NCI-H1417 (cell line): Measurements from ENCODE around the gene ARHGAP12.
"Not testable (repeated sequence)": the region's sequence is repeated elsewhere in the genome, so short reads cannot be mapped to it uniquely, and the experiment has no call there.

ENCODE experiments used
- DNase-seq, 3 experiments: peaks; one replicate each; lab custom pipeline; 2025; lab: John Stamatoyannopoulos, UW

Gene ARHGAP12, protein sequence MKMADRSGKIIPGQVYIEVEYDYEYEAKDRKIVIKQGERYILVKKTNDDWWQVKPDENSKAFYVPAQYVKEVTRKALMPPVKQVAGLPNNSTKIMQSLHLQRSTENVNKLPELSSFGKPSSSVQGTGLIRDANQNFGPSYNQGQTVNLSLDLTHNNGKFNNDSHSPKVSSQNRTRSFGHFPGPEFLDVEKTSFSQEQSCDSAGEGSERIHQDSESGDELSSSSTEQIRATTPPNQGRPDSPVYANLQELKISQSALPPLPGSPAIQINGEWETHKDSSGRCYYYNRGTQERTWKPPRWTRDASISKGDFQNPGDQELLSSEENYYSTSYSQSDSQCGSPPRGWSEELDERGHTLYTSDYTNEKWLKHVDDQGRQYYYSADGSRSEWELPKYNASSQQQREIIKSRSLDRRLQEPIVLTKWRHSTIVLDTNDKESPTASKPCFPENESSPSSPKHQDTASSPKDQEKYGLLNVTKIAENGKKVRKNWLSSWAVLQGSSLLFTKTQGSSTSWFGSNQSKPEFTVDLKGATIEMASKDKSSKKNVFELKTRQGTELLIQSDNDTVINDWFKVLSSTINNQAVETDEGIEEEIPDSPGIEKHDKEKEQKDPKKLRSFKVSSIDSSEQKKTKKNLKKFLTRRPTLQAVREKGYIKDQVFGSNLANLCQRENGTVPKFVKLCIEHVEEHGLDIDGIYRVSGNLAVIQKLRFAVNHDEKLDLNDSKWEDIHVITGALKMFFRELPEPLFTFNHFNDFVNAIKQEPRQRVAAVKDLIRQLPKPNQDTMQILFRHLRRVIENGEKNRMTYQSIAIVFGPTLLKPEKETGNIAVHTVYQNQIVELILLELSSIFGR

DNA sequence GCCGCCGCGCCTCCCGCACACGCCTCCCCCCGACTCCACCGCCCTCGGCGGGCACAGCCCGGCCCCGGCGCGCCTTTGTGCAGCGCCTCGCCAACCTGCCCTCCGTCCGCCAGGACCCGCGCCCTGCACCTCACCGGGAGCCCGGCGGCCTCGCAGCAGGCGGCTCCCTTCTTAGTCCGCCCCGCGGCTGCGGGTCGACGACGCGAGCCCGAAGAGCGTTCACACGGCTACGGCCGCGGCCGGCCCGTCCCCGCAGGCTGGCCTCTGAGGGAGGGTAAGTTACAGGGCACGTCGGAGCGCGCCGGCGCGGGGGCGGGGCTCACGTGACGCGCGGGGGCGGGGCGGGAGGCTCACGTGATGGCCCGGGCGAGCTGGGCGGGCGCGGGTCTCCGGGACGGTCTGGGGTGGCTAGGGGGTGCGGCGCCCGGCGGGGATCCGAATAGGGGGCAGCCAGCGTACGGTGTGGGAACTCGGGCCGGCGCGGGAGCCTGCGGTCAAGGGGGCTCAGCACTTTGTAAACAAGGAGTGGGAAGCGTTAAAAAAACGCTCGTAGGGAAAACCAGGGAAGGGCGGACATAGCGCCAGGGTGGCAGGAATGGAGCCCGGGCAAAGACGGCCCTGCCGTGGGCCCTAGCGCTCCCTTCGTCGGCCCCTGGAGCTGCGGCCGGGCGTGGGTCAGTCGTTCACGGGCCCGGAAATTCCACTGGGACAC lies at the start of gene ARHGAP12:
Gene ARHGAP12, minus strand, starts transcription at position 283 of the 712 bp plus-strand sequence. CDS start 19,976 bp downstream, outside the sequence.
- DNase-seq, result peak; percentile 80 to 86 (median 85)

DNA sequence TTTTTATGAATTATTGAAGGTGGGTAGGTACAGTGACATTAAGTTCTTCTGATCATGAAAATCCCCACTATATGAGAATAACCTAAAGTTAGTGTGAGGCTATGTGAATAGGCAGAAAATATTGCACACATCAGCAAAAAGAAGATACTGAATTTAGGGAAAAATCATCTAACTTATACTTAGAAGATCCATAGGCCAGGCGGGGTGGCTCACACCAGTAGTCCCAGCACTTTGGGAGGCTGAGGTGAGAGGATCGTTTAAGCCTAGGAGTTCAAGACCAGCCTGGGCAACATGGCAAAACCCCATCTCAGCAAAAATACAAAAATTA lies 49.5 kb upstream of the ARHGAP12 start:
- no peak for DNase-seq

DNA sequence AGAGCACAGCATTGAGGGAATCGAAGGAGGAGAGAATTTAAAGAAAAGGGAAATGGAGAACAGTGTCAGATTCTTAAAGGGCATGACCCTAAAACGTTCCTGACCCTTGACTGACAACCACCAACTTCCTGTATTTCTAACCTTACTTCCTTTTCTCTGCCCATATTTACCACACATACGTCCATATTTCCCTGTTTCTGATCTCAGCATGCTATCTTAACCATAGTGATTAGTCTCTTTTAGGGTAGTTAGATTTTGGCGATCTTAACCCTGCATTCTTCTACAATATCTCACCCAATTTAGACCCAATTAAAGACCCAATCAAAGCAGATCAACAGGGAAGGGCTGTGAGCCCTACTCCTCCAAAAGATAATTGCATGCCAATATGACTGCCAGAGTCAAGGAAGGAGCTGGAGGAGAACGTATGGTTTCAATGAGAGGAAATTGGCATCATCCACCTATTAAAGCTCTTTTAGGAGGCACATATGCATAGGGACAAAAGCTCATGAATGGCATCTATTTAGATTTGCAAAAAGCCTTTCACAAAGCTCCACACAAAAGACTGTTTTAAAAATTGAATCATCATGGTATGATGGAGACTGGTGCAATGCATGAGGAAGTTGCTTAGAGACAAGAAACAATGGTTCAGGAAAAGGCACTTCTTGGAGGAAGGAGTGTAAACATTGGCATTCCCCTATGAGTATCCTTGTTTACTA lies 49.0 kb upstream of the ARHGAP12 start:
- DNase-seq, result peak in 1 of 3 experiments; percentile 1

DNA sequence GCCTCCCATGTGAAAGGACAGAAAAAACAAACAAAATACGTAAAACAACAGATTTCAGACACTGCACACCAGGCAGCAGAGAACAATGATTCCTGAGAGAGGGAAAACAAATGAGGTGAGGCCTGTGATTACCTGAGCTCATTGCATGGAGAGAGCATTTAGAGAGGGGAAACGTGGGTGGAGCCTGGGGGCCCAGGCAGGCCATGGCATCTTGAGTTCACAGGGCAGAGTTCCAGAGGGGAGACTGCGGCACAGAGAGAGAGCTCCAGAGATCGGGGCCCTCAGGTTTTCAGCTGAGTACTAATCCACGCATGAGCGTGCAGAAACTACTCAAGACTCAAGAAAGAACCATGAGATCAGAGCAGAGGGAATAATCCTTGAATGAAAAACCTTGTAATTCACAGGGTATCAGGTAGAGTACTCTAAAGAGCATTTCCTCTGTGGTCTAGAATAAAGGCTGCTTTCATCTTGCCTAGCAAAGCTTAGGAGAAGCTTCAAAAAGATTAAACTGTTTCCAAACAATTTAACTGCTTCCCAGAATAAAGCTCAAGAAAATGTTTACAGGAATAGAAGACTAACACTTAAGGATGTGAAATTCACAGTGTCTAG lies 46.6 kb upstream of the ARHGAP12 start:
- no peak for DNase-seq

DNA sequence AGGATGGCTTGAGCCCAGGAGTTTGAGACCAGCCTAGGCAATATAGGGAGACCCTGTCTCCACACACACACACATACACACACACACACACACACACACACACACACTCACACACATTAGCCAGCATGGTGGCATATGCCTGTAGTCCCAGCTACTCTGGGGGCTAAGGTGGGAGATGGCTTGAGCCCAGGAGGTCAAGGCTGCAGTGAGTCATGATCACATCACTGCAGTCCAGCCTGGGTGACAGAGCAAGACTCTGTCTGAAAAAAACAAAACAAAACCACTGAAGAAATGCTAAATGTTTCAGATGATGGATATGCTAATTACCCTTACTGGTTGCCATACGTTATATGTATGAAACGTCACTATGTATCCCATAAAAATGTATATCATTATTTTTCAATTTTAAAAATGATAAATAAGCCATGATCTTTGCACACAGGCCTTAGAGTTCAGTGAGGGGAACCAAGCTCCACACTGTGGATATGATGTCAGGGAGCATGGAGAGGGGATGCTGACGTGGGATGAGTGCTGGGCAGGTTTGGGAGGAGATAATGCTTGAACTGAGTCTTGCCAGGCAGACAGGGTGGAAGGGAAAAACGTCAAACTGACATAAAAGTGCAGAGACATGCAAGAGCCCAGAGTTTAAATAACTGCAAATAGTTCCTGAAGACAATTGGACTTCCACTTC lies 45.9 kb upstream of the ARHGAP12 start:
- no peak for DNase-seq

DNA sequence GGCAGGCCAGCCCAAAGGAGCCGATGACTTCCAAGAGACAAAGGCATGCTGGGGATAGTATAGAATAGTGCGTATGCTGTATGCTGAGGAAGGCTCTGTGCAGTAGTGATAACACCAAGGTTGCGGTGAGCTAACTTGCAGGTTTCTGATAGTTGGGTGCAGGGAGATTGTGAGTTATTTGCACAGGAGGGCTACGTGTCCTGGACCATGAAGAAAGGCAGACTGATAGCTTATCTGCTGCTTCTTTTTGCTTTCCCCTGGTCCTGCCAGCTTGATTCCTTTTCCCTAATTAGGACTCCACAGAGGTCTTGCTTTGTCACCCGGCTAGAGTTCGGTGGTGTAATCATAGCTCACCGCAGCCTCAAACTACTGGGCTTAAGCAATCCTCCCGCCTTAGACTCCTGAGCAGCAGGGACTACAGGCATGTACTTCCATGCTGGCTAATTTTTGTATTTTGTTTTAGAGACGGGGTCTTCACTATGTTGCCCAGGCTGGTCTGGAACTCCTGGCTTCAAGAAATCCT lies 43.9 kb upstream of the ARHGAP12 start:
- no peak for DNase-seq

DNA sequence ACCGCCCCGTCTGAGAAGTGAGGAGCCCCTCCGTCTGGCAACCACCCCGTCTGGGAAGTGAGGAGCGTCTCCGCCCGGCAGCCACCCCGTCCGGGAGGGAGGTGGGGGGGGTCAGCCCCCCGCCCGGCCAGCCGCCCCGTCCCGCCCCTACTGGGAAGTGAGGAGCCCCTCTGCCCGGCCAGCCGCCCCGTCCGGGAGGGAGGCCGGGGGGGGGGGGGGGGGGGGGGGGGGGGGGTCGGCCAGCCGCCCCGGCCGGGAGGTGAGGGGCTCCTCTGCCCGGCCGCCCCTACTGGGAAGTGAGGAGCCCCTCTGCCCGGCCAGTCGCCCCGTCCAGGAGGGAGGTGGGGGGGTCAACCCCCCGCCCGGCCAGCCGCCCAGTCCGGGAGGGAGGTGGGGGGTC lies 41.2 kb upstream of the ARHGAP12 start:
- DNase-seq, result not testable (repeated sequence)

DNA sequence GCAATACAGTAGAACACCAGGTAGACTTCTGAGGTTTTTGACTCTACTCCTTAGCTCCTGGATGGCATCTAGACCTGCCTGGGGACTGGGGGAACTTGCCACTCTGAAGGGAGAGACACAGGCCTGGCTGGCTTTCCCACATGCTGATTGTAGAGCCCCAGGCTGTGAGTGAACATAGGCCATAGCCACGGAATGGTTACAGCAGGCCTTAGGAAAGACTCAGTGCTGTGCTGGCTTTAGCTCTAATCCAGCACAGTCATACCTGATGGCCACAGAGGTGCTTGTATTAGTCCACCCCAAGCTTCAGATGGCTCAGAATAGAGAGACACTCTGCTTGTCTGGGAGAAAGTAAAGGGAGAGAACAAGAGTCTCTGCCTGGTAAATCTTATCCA lies 35.0 kb upstream of the ARHGAP12 start:
- DNase-seq, result no peak

DNA sequence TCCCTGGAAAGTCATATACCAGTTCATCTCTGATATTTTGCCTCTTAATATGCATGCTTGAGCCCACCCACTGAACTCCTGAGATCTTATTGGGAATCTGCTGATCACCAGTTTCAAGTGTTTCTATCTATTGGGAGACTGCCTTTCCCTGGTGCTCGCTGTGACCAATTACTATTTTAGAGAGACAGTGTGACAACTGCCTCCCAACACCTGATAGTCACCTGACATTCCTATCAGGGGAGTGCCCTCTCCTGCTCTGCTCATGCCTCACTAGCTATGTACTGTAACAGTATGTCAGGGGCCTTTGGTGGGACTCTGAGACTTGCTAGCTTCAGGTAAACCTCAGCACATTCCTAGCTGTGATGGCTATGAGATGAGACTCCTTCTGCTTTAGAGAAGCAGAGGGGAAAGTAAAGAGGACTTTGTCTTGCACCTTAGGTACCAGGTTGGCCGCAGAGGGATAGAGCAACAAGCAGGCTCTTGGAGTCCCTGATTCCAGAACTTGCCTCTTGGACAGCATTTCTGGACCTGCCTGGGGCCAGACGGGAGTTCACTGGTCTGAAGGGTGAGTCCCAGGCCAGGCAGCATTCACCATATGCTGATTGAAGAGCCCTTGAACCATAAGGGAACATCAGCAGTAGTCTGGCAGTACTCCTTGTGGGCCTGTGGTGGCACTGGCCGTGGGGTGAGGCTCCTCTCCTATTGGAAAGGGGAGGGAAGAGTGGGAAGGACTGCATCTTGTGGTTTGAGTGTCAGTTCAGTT lies 34.4 kb upstream of the ARHGAP12 start:
- DNase-seq, result no peak

DNA sequence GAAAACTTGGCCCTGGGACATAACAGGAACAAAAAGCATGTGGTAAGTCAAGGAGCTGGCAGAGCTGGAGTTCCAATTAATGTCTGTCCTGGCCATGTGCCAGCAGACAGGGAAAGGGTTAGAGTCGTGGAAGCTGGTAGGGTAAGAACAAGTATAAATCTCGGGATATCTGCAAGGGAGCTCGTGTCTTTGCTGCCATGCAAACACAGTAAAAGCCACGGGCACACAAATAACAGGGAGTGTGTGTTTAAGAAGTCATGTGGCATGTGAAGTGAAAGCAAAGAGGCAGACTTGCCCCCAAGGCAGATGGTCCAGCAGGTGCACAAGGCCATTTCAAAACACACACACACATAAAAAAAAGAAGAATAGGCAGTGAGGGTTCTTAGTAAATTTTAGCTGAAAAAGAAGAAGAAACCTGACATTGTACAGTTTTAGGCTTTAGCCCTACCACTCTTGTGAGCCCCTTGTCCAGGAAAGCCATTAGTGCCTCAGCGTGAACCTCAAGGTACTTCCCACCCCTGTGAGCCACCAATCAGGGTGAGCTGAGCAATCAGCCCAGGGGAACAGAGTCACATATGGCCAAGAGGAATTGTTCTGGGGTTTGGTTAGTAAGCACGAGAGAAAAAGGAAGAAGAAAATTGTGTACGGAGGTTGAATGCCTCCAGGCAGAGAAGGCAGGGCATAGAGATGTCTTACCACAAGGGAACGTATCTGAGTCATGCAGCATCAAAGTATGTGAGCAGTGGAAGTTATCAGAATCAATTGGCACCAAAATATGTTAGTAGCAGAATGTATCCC lies 32.8 kb upstream of the ARHGAP12 start:
- peak; percentile 4 to 78 (median 53) for DNase-seq

DNA sequence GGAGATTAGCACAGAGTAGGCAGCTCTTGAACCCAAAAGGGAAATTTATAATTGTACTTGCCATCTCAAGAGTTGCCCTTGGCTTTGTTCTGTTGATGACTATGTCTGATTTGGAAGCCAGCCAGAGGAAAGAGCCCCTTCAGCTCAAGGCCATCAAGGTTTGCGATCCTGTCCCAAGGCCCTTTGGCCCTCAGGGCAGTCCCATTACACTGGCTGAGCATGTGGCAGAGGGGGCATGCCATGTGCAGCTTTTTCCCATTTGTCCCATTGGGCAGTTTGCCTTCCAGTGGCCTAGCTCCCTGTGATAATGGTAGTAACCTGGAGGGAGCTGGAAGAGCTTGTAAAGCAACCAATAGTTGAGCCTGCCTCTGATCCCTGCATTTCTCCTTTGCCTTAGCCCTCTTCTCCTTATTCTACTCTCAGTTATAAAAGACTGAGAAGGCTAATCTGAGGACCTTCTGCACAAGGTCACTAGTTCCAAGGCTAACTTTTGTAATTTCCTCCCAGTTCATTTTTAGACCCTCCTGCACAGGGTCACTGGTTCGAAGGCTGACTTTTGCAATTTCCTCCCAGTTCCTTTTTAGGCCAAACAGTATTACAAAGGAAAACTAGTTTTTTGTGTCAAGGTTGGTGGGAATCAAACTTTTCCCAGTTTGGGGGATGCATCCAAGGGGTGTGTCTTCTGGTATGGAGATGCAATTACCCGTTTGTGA lies 31.0 kb upstream of the ARHGAP12 start:
- DNase-seq, result no peak

DNA sequence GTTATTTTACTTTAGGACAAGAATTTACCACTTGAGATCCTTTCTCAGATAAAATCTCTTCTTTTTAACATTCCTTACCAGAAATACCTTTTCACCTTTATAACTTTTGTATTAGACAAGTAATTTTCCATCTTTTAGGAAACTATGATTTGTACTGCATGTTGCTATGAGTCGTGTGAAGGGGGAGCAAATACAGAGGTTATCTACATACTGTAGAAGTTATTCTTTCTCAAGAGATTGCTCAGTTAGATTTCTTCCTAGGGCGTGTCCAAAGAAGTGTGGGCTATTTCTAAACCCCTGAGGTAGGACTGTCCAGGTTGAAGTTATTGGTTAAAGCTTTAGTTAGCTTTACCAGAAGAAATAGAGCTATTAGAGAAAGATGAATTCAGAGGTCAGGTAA lies 30.2 kb upstream of the ARHGAP12 start:
- no peak for DNase-seq

DNA sequence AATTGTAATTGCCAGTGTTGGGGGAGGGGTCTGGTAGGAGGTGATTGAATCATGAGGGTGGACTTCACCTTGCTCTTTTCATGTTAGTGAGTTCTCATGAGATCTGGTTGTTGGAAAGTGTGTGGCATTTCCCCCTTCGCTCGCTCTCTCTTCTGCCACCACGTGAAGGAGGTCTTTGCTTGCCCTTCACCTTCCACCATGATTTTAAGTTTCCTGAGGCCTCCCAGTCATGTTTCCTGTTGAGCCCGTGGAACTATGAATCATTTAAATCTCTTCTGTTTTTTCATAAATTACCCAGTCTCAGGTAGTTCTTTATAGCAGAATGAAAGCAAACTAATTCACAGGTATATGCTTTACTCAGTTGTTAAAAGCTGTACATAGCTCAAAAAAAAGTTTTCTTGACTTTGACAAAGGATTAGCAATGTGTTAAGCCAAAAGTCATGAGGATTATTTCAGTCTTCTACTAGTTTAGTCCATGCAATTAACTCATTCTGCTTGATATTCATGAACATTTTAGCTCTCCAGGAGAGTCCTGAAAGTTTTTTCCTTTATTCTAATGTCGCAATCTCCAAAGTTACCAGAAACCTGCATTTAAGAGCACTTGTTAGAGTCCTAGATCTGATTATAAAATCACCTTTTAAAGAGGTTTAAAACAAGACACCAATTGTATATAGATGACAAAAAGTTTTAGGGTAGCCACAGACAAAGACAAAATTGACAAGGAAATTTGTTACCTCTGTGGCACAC lies 27.7 kb upstream of the ARHGAP12 start:
- no peak for DNase-seq

DNA sequence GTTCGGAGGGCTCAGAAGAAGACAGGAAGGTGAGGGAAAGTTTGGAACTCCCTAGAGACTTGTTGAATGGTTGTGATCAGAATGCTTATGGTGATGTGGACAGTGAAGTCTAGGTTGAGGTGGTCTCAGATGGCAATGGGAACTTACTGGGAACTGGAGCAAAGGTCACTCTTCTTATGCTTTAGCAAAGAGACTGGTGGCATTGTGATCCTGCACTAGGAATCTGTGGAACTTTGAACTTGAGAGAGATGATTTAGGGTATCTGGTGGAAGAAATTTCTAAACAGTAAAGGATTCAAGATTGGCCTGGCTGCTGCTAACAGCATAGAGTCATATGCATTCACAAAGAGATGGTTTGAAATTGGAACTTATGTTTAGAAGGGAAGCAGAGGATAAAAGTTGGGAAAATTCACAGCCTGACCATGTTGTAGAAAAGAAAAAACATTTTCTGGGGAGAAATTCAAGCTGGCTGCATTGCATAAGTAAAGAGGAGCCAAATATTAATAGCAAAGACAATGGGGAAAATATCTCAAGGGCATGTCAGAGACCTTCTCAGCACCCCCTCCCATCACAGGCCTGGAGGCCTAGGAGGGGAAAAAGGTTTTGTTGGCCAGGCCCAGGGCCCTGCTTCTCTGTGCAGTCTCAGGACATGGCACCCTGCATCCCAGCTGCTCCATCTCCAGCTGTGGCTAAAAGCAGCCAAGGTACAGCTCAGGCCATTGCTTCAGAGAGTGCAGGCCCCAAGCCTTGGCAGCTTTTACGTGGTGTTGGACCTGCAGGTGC lies 26.0 kb upstream of the ARHGAP12 start:
- no peak for DNase-seq

DNA sequence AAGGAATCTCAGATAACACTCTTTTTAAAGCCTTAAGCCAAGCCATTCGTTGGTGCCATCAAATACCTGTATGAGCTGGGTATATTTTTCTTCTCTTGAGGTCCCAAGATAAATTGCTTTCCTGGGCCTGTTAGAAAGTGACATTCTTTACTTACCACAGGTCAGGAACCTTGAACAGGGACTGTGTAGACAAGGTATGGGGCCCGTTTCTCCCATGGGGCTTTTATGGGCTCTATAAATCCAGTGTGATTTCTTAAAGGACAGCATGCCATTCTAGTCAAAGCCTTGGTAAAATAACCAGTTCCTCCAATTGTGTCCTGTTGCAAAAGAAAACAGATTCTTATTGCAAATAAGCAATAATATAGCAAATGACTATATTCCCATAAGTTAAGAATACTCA lies 24.8 kb upstream of the ARHGAP12 start:
- no peak for DNase-seq

DNA sequence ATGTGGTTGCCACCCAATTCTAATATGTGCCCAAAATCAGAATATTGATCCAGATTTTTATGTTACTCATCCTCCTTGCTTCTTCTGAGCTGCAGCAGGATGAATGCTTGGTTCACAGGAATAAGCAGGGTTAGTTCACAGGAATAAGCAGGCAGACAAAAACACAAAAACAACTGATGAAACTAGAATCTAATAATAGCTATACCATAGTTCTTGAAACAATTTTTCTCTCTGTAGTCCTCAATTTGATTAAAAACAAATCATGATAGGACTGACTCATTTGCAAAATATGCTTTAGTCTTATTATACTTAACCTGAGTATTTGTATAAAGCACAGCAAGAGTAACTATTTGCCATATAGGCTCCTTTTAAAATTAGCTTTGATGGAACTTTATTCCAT lies 24.4 kb upstream of the ARHGAP12 start:
- no peak for DNase-seq

DNA sequence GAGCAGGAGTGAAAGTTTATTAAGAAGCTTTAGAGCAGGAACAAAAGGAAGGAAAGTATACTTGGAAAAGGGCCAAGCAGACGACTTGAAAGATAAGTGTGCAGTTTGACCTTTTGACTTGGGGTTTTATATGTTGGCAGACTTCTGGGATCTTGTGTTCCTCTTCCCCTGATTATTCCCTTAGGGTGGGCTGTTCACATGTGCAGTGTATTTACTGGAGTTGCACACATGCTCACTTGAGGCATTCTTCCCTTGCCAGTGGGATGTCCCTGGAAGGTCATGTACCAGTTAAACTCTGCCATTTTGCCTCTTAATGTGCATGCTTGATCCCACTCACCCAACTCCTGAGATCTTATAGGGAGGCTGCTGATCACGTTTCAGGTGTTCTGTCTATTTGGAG lies 23.4 kb upstream of the ARHGAP12 start:
- DNase-seq, result no peak
